ENCODE measurements around the gene ATAD3B. TPM values are rescaled to one million over a fixed set of nuclear protein-coding genes. Genes with fewer than 3 reads are reported as not detected.
"Not testable (repeated sequence)": the region's sequence is repeated elsewhere in the genome, so short reads cannot be mapped to it uniquely, and the experiment has no call there.

Gene ATAD3B
- total RNA-seq, 1 experiment from 2014 or later = 104 TPM

- 0 out of 2 replicates have a peak, but pooled peaks have one; percentile 30 for TF ChIP-seq POLR2AphosphoS5 (IDR thresholded peaks at IDR 0.05; ENCODE audit: low read depth, low read length)
- TF ChIP-seq, protein P1, sequence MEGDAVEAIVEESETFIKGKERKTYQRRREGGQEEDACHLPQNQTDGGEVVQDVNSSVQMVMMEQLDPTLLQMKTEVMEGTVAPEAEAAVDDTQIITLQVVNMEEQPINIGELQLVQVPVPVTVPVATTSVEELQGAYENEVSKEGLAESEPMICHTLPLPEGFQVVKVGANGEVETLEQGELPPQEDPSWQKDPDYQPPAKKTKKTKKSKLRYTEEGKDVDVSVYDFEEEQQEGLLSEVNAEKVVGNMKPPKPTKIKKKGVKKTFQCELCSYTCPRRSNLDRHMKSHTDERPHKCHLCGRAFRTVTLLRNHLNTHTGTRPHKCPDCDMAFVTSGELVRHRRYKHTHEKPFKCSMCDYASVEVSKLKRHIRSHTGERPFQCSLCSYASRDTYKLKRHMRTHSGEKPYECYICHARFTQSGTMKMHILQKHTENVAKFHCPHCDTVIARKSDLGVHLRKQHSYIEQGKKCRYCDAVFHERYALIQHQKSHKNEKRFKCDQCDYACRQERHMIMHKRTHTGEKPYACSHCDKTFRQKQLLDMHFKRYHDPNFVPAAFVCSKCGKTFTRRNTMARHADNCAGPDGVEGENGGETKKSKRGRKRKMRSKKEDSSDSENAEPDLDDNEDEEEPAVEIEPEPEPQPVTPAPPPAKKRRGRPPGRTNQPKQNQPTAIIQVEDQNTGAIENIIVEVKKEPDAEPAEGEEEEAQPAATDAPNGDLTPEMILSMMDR (IDR thresholded peaks at IDR 0.05) = no peak
- Histone ChIP-seq H3K36me3 (ENCODE audit: control insufficient read depth, insufficient read depth, low read length) (peaks cover 2% of the 10 kb centered on the region; the same call in 1 of the 2 replicates), H3K27me3 (ENCODE audit: control insufficient read depth, insufficient read depth, low read length) (no peaks in the 10 kb centered on the region), H3K27ac (ENCODE audit: low read length) (peak overlapping the region; percentile 74), H3K4me3 (ENCODE audit: low read depth in 2 of 2, low read length in 2 of 2) (no peak overlapping the region), H3K4me1 (ENCODE audit: control insufficient read depth, insufficient read depth, low read length) (peaks cover 39% of the 10 kb centered on the region), H3K9me3 (ENCODE audit: control insufficient read depth, insufficient read depth, low read depth, low read length) (no peaks in the 10 kb centered on the region)
- in situ Hi-C loops (cut with HindIII; ENCODE audit: low pct_unique_long_range_greater_than_20kb, low sequenced_read_pairs) (no loop called here), intact Hi-C loops (cut with micrococcal nuclease; ENCODE audit: unreplicated experiment) (no loop called here)
- ChIA-PET CTCF (interaction anchor here (0.5 to 1.4 kb wide), 4 partner anchors 9 to 139 kb away, joined by 3 to 9 read pairs (median 5); no protein-coding TSS in a partner anchor), POLR2A (interaction anchor here (1.6 kb wide), 1 partner anchor 11 kb away, joined by 4 read pairs; no protein-coding TSS in a partner anchor)
- ATAC-seq (no peak; the same call in 1 of the 2 replicates), DNase-seq (ENCODE audit: low read depth, low spot score) (no peak)
- no TSS peak for BruUV-seq (replicated peaks)
These were observed 29.3 kb upstream of the ATAD3B start for GRCh38 chr1:1442069-1442770.

- BruUV-seq (replicated peaks); in situ Hi-C loops (cut with HindIII; ENCODE audit: low pct_unique_long_range_greater_than_20kb, low sequenced_read_pairs); H3K4me3 ChIP-seq (ENCODE audit: low read depth in 2 of 2, low read length in 2 of 2); DNase-seq (ENCODE audit: low read depth, low spot score); ATAC-seq; H3K27me3 ChIP-seq (ENCODE audit: control insufficient read depth, insufficient read depth, low read length); H3K36me3 ChIP-seq (ENCODE audit: control insufficient read depth, insufficient read depth, low read length); H3K4me1 ChIP-seq (ENCODE audit: control insufficient read depth, insufficient read depth, low read length); CTCF ChIA-PET; H3K27ac ChIP-seq (ENCODE audit: low read length); intact Hi-C loops (cut with micrococcal nuclease; ENCODE audit: unreplicated experiment); H3K9me3 ChIP-seq (ENCODE audit: control insufficient read depth, insufficient read depth, low read depth, low read length): not testable (repeated sequence)
- POLR2A ChIA-PET = interaction anchor here (0.7 kb wide), 1 partner anchor 11 kb away, joined by 4 read pairs; no protein-coding TSS in a partner anchor
These were observed 24.9 kb upstream of the ATAD3B start for GRCh38 chr1:1446631-1447030.

- no peaks in the 10 kb centered on the region for H3K4me1 ChIP-seq (ENCODE audit: control insufficient read depth, insufficient read depth, low read length)
- ChIA-PET POLR2A (no interaction called here), CTCF (no interaction called here)
- no peak within 1 kb of the TSS for H3K27ac ChIP-seq (ENCODE audit: low read length)
- H3K4me3 ChIP-seq (ENCODE audit: low read depth in 2 of 2, low read length in 2 of 2) = no peak within 1 kb of the TSS
- DNase-seq (ENCODE audit: low read depth, low spot score) = no peak
- no peaks in the 10 kb centered on the region for H3K36me3 ChIP-seq (ENCODE audit: control insufficient read depth, insufficient read depth, low read length)
- intact Hi-C loops (cut with micrococcal nuclease; ENCODE audit: unreplicated experiment) (no loop called here), in situ Hi-C loops (cut with HindIII; ENCODE audit: low pct_unique_long_range_greater_than_20kb, low sequenced_read_pairs) (no loop called here)
- H3K27me3 ChIP-seq (ENCODE audit: control insufficient read depth, insufficient read depth, low read length) = no peaks in the 10 kb centered on the region
- ATAC-seq = no peak
- BruUV-seq (replicated peaks) = no TSS peak
- no peaks in the 10 kb centered on the region for H3K9me3 ChIP-seq (ENCODE audit: control insufficient read depth, insufficient read depth, low read depth, low read length)
- TF ChIP-seq POLR2AphosphoS5 (IDR thresholded peaks at IDR 0.05; ENCODE audit: low read depth, low read length) (no peak), SIN3A (IDR thresholded peaks at IDR 0.05; ENCODE audit: borderline replicate concordance, insufficient read depth, low read depth, low read length) (no peak)
These were observed 22.3 kb upstream of the ATAD3B start, which contains the start of gene ATAD3C for GRCh38 chr1:1449099-1449739. ATAD3C (plus strand) TSS chr1:1449689; CDS start chr1:1450684, 995 bp downstream.

- H3K9me3 ChIP-seq (ENCODE audit: control insufficient read depth, insufficient read depth, low read depth, low read length); BruUV-seq (replicated peaks); H3K4me1 ChIP-seq (ENCODE audit: control insufficient read depth, insufficient read depth, low read length); H3K36me3 ChIP-seq (ENCODE audit: control insufficient read depth, insufficient read depth, low read length); DNase-seq (ENCODE audit: low read depth, low spot score); H3K27ac ChIP-seq (ENCODE audit: low read length); H3K4me3 ChIP-seq (ENCODE audit: low read depth in 2 of 2, low read length in 2 of 2); H3K27me3 ChIP-seq (ENCODE audit: control insufficient read depth, insufficient read depth, low read length); CTCF ChIA-PET; ATAC-seq; in situ Hi-C loops (cut with HindIII; ENCODE audit: low pct_unique_long_range_greater_than_20kb, low sequenced_read_pairs); intact Hi-C loops (cut with micrococcal nuclease; ENCODE audit: unreplicated experiment): not testable (repeated sequence)
- POLR2A ChIA-PET = interaction anchor here (0.9 kb wide), 1 partner anchor 305 kb away, joined by 4 read pairs; no protein-coding TSS in a partner anchor
These were observed 20.9 kb upstream of the ATAD3B start for GRCh38 chr1:1450616-1451015.

All from Panc1 (cell line).